Activated B cell treated with CpG ODN at 0.5 μM for 24 hours (primary cell): ENCODE data around the gene ASTN2. TPM values are rescaled to one million over a fixed set of nuclear protein-coding genes. Genes with fewer than 3 reads are reported as not detected.

Experiments
- ATAC-seq: fragments of 200-7000 bp; cut with Tn5 transposase; one replicate; pipeline ENCODE4 v1.10.0; 2021; ENCODE audit warnings: low read depth, mild to moderate bottlenecking, moderate library complexity
- CTCF ChIA-PET: fragments of 350-600 bp; sonication (Branson Sonifier 250); formaldehyde crosslinking; loops from one replicate; lab custom pipeline; 2021; ENCODE audit warnings: antibody characterized with exemption; lab: Charles Lee
- POLR2A ChIA-PET: fragments of 350-600 bp; sonication (Branson Sonifier 250); formaldehyde crosslinking; loops from one replicate; lab custom pipeline; 2021; ENCODE audit warnings: antibody characterized with exemption; lab: Charles Lee
- DNase-seq: peaks from one replicate; pipeline ENCODE4 v3.0.0; 2022
- H3K27ac Mint-ChIP-seq: one replicate; pipeline ENCODE4 v1.8.0; 2020; ENCODE audit warnings: mixed read lengths
- H3K27me3 Mint-ChIP-seq: one replicate; pipeline ENCODE4 v1.8.0; 2021; ENCODE audit warnings: mixed read lengths
- H3K36me3 Mint-ChIP-seq: one replicate; pipeline ENCODE4 v1.8.0; 2021; ENCODE audit warnings: low read depth, mixed read lengths
- H3K4me1 Mint-ChIP-seq: one replicate; pipeline ENCODE4 v1.8.0; 2021; ENCODE audit warnings: mixed read lengths
- H3K4me3 Mint-ChIP-seq: one replicate; pipeline ENCODE4 v1.8.0; 2020; ENCODE audit warnings: mild to moderate bottlenecking, mixed read lengths
- H3K9me3 Mint-ChIP-seq: one replicate; pipeline ENCODE4 v1.8.0; 2020; ENCODE audit warnings: mixed read lengths
- intact Hi-C: fragments of 100-400 bp; cut with micrococcal nuclease; formaldehyde crosslinking; loops from one replicate; pipeline ENCODE4 v1.15.1; 2024
- total RNA-seq: library from RNA; stranded (reverse); gene quantifications from 2 replicates; pipeline ENCODE4 v1.2.3, GENCODE V29; 2022
- TF ChIP-seq, protein P1 (sequence below): fragments of 200-600 bp; IDR thresholded peaks from one replicate; pipeline ENCODE4 v1.8.0; 2022; ENCODE audit warnings: antibody characterized with exemption, mild to moderate bottlenecking

The ASTN2 gene
- total RNA-seq, 1 donor from 2014 or later: 2.3 TPM

DNA sequence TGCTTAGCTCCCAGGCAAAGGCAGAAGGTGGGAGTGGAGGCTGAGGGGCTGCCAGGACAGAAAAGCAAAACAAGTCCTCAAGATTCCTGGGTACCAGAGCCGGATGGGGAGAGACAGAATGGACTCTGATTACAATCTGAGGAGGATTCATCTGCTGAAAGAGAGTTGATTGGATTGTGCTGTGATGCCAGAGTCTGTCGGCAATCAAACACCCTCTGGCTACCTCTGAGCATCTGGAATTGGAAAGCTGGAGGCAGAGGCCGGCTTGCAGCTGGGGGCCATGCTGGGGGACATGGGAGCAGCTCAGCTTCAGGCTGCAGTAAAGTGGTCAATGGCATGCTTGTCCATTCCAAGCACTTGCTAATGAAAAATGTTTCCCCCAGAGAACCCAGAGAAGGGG is 59.3 kb downstream of the ASTN2 start:
- TF ChIP-seq, protein P1, sequence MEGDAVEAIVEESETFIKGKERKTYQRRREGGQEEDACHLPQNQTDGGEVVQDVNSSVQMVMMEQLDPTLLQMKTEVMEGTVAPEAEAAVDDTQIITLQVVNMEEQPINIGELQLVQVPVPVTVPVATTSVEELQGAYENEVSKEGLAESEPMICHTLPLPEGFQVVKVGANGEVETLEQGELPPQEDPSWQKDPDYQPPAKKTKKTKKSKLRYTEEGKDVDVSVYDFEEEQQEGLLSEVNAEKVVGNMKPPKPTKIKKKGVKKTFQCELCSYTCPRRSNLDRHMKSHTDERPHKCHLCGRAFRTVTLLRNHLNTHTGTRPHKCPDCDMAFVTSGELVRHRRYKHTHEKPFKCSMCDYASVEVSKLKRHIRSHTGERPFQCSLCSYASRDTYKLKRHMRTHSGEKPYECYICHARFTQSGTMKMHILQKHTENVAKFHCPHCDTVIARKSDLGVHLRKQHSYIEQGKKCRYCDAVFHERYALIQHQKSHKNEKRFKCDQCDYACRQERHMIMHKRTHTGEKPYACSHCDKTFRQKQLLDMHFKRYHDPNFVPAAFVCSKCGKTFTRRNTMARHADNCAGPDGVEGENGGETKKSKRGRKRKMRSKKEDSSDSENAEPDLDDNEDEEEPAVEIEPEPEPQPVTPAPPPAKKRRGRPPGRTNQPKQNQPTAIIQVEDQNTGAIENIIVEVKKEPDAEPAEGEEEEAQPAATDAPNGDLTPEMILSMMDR: no peak
- ChIA-PET POLR2A (no interaction called here), CTCF (no interaction called here)
- Mint-ChIP-seq H3K27ac (no peak overlapping the region), H3K4me3 (no peak overlapping the region), H3K36me3 (no peaks in the 10 kb centered on the region), H3K4me1 (no peaks in the 10 kb centered on the region), H3K27me3 (no peaks in the 10 kb centered on the region), H3K9me3 (no peaks in the 10 kb centered on the region)
- ATAC-seq: no peak
- intact Hi-C loops: no loop called here
- DNase-seq: no peak

DNA sequence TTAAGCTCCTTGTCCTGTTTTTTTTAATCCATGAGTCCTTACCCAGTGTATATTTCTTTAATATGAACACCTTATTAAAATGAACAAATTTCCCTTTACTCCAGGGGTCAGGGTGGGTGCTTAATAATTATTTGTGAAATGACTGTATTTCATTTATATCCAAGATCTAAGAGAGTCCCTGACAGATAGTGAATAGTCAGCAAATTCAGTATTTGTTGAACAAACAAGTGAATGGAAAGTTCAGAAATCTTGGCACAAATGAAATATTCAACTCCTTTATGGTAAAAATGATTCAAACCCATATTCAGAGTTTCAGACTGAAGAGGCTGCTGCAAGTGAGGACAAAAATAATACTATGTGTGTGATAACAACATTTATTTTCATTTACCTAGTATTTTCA is 59.9 kb downstream of the ASTN2 start:
- Mint-ChIP-seq H3K36me3 (no peaks in the 10 kb centered on the region), H3K4me3 (no peak overlapping the region), H3K27me3 (no peaks in the 10 kb centered on the region), H3K4me1 (no peaks in the 10 kb centered on the region), H3K9me3 (no peaks in the 10 kb centered on the region), H3K27ac (no peak overlapping the region)
- intact Hi-C loops: no loop called here
- ChIA-PET POLR2A (no interaction called here), CTCF (no interaction called here)
- no peak for DNase-seq
- ATAC-seq: no peak
- TF ChIP-seq, protein P1: no peak

DNA sequence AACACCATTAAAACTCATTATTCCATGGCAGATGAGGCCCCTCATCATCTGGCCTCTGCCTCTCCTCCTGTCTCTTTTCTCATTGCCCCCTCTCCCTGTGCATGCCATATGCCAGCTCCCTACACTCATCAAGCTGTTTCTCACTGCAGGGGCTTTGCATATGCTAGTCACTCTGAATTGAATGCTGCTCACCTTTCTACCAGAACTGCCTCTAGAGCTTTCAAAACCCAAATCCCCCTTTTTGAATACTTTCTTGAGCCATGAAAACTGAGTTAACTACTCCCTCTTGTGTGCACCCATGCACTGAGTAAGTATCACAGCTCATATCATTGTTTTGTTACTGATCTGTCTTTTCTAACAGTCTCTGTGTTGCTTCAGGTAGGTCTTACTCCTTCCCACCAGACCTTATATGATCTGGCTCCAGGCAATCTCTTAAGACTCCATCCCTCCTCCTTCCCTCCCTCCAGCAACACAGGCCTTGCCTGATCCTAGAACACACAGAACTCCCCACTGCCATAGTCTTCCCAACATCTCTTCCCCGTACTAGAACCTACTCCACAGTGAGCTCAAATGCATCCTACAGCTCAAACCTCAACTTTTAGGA is 60.5 kb downstream of the ASTN2 start:
- Mint-ChIP-seq H3K4me1 (no peaks in the 10 kb centered on the region), H3K27ac (no peak overlapping the region), H3K27me3 (no peaks in the 10 kb centered on the region), H3K36me3 (no peaks in the 10 kb centered on the region), H3K4me3 (no peak overlapping the region), H3K9me3 (no peaks in the 10 kb centered on the region)
- CTCF ChIA-PET: no interaction called here
- POLR2A ChIA-PET: no interaction called here
- TF ChIP-seq, protein P1: no peak
- DNase-seq (no peak), ATAC-seq (no peak)
- intact Hi-C loops: no loop called here

DNA sequence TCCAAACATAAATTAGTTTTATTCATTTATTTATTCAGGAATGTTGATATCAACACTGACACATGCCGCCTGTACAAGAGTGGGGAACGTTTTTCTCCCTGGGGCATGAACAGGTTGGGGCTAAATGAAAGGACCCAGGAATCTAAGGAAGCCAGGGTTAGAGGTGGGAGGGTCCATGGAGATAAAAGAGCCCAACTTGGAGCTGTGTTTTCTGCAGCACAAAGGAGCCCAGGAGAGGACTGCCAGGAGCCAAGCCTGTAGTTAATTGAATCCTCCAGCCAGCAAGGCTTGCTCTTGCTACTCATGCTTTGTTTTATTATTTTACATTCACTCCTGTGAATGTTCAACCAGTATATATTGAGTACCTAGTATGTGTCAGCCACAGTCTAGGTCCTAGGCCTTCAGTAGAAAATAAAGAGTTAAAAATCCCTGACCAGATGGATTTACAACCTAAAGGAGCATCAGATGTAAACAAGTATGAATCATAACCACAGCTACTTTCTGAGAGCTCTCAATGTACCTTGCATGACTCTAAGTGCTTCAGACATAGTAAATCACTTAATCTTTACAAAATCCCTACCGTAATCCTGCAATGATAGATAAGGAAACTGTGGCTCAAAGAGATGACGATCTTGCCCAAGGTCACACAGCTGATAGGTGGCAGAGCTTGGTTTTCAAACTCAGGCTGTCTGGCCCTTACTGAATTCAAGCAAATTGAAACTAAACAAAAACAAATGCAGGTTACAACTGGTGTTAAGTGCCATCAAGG is 69.8 kb downstream of the ASTN2 start:
- intact Hi-C loops: no loop called here

DNA sequence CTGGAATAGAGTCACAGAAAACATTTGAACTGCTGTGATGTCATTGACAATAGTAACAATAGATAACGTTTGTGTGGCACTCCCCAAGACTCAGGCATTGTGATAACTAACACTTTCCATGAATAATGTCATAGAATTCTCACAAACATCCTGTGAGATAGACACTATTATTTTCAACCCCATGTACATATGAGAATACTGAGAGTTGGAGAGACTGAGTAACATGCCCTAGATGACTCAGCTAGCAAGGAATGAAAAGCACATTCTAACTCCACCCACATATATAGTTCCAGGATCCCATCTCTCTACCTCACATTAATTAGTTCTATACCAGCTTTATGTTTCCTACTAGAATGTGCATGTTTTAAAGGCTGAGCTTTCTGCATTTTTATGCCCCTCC is 71.4 kb downstream of the ASTN2 start:
- TF ChIP-seq, protein P1: no peak
- no peak overlapping the region for H3K27ac Mint-ChIP-seq
- intact Hi-C loops: no loop called here
- H3K27me3 Mint-ChIP-seq: no peaks in the 10 kb centered on the region
- no peak for DNase-seq
- ChIA-PET CTCF (no interaction called here), POLR2A (no interaction called here)
- H3K9me3 Mint-ChIP-seq: no peaks in the 10 kb centered on the region
- no peak for ATAC-seq
- H3K36me3 Mint-ChIP-seq: no peaks in the 10 kb centered on the region
- no peak overlapping the region for H3K4me3 Mint-ChIP-seq
- H3K4me1 Mint-ChIP-seq: no peaks in the 10 kb centered on the region

More for the DNA sequence above, 69.8 kb downstream of the ASTN2 start:
- H3K27me3 Mint-ChIP-seq: no peaks in the 10 kb centered on the region
- TF ChIP-seq, protein P1: no peak
- H3K4me3 Mint-ChIP-seq: no peak overlapping the region
- ChIA-PET CTCF (no interaction called here), POLR2A (no interaction called here)
- no peak for ATAC-seq
- no peak for DNase-seq
- no peaks in the 10 kb centered on the region for H3K36me3 Mint-ChIP-seq
- H3K9me3 Mint-ChIP-seq: no peaks in the 10 kb centered on the region
- H3K4me1 Mint-ChIP-seq: no peaks in the 10 kb centered on the region
- H3K27ac Mint-ChIP-seq: no peak overlapping the region
